ENCODE data around the gene NMD3.
"Not testable (repeated sequence)": the region's sequence is repeated elsewhere in the genome, so short reads cannot be mapped to it uniquely, and the experiment has no call there.

NMD3 gene

DNA sequence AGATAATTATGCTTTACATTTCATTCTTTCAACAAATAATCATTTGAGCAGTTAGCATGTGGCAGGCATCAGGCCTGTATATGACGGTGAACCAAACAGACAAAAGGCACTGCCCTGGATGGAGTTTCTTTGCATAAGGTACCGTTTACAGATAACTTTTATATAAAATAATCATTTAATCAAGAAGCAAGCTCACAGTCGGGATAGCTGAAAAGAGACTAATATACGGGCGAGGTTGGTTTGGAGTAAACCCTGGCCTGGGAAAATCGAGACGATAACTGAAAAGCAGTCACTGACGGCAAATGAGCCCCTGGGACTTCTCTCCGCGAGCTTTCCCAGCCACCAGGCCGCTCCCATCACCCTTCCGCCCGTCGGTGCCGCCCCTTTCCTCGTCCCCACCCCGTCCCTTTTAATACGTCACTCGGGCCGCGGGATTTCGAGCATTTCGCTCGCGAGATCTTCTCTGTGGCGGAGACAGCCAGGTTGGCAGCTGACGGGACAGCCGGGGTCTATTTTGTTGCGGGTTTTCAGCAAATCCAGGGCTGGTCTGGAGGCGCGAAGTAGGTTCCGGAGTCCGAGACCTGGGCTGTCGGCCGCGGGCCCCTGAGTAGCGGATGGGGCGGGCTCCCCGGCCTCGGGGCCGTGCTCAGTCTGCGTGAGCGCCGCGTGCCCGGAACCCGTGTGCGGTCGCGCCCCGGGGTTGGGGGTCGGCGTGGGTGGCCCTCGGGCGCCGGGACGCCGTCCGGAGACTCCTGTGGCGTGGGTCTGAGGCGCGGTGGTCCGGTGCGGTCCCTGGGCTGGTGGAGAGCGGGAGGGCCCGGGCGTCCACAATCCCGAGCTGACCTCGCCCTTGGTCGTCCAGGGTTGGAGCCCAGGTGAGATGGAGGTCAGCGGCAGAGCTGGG is at the start of gene NMD3:
Gene NMD3 (plus strand): TSS at position 462 of the 904 bp plus-strand sequence. CDS start 703 bp downstream, outside the sequence.
- DNase-seq (ENCODE audit: low read depth) = peak; percentile 96
- peak within 1 kb of the TSS; percentile 90 for H3K4me3 ChIP-seq (replicated peaks; ENCODE audit: low read depth, low read length)
- TF ChIP-seq, protein P1, sequence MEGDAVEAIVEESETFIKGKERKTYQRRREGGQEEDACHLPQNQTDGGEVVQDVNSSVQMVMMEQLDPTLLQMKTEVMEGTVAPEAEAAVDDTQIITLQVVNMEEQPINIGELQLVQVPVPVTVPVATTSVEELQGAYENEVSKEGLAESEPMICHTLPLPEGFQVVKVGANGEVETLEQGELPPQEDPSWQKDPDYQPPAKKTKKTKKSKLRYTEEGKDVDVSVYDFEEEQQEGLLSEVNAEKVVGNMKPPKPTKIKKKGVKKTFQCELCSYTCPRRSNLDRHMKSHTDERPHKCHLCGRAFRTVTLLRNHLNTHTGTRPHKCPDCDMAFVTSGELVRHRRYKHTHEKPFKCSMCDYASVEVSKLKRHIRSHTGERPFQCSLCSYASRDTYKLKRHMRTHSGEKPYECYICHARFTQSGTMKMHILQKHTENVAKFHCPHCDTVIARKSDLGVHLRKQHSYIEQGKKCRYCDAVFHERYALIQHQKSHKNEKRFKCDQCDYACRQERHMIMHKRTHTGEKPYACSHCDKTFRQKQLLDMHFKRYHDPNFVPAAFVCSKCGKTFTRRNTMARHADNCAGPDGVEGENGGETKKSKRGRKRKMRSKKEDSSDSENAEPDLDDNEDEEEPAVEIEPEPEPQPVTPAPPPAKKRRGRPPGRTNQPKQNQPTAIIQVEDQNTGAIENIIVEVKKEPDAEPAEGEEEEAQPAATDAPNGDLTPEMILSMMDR (IDR thresholded peaks at IDR 0.05; ENCODE audit: low read length, missing control alignments) = no peak

DNA sequence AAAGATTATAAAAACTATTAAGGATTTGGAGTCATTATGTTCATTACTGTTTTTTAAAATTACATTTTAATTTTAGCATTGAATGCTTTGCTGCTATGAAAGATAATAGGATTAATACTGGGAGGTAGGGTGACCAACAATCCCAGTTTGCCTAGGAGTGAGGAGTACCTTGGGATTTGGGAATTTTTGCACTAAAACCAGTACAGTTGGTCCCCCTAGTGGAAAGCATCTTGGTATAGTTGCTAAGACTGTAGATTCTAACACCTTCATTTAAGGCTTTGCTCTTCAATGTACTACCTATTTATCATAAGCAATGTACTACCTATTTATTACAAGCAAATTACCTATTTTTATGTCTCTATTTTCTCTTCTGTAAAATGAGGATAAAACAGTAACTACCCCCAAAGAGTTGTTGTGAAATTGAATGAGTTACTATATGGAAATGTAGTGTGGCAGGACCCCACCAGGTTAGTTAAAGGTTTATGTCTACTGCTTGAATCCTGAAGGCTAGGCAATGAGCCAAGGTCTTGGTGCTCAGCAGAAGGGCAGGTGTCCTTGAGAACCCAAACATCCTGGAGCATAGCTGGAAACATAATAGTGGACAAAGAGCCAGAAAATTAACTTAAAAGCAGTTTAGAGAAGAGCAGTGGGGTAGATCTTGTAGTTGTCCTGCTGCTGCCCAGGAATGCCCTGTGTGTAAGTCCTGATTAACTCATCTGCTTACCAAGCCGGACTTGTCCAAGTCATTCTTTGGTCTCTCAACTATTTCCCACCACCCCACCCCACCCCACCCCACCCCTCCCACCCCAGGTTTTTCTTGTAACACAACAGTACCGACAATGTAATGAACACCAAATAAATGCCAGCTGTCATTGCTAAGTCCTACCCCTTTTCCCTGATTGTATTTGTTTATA is 49.2 kb upstream of the NMD3 start:
- H3K4me3 ChIP-seq (replicated peaks; ENCODE audit: low read depth, low read length) = no peak overlapping the region
- TF ChIP-seq, protein P1 (IDR thresholded peaks at IDR 0.05; ENCODE audit: low read length, missing control alignments) = peak; percentile 41
- peak; percentile 39 for DNase-seq (ENCODE audit: low read depth)

DNA sequence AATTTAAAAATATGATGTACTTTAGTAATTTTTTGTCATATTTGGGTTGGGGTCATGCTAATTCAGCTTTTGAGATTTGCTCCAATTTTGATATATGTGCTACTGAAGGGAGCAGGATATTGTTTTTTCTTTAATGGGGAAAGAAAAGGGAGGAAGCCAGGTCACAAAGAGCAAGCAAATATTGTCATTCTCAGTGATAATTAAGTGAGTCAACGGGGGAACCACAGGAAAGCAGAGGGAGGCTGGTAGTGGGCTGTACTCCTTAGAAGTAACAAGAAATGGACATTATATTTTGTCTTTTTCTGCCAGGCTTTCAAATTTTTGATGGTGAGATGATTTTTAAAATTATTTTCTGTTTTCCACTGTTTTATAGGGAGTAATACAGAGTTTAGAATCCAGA is 45.6 kb upstream of the NMD3 start:
- DNase-seq (ENCODE audit: low read depth) = no peak
- TF ChIP-seq, protein P1 (IDR thresholded peaks at IDR 0.05; ENCODE audit: low read length, missing control alignments) = no peak

DNA sequence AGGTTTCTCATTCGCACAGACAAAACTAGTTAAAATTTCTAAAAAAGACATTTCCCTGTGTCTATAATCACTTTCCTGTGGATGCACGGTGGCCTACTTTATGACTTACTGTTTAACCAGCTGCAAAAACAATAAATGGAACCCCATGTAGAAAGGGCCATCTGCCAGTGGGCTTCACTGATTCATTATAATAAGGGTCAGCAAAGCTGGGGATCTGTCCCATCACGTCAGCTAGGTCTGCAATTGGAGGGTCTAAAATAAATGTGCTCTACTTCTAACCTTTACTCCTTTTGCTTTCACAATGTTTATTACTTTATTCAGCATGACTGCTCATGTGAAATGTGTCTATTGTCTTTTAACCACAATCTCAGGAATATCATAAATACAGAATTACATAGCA is 43.1 kb upstream of the NMD3 start:
- TF ChIP-seq, protein P1 (IDR thresholded peaks at IDR 0.05; ENCODE audit: low read length, missing control alignments) = no peak
- DNase-seq (ENCODE audit: low read depth) = no peak
- H3K4me3 ChIP-seq (replicated peaks; ENCODE audit: low read depth, low read length) = no peak overlapping the region

More for the DNA sequence above, 45.6 kb upstream of the NMD3 start:
- no peak overlapping the region for H3K4me3 ChIP-seq (replicated peaks; ENCODE audit: low read depth, low read length)

DNA sequence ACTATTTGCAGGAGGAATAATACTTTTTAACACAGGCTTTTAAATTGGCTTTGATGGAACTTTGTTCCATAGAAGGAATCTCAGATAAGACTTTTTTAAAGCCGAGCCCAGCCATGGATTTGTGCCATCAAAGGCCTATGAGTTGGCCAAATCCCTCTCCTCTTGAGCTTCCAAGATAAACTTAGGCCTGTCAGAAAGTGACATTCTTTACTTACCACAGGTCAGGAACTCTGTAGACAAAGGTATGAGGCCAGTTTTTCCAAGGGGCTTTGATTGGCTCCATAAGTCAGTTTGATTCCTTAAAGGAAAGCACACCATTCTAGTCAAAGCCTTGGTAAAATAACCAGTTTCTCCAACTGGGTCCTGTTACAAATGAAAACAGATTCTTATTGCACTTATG is 39.7 kb upstream of the NMD3 start:
- not testable (repeated sequence) for H3K4me3 ChIP-seq (replicated peaks; ENCODE audit: low read depth, low read length)
- peak; percentile 52 for DNase-seq (ENCODE audit: low read depth)

DNA sequence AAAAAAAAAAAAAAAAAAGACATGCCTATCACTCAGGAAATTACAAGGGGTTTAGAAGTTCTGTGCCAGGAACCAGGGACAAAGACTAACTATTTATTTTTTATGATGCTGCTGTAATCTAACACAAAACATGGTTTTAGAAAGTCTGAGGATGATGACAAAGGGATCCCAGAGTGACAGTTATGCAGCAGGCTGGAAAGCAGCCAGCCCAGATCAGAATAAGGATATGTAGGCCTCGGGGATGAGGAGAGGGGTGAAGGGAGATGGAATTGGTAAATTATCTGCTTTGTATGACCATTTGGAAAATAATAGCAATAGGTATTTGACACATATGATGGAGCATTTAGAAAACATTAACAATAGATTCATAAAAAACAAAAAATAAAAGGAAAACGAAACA is 34.1 kb upstream of the NMD3 start:
- no peak for DNase-seq (ENCODE audit: low read depth)
- TF ChIP-seq, protein P1 (IDR thresholded peaks at IDR 0.05; ENCODE audit: low read length, missing control alignments) = no peak
- H3K4me3 ChIP-seq (replicated peaks; ENCODE audit: low read depth, low read length) = no peak overlapping the region
